Left renal pelvis (tissue), 4 donors: ENCODE measurements around the gene MAN1B1. TPM values are rescaled to one million over a fixed set of nuclear protein-coding genes. Genes with fewer than 3 reads are reported as not detected.
"Not testable (repeated sequence)": the region's sequence is repeated elsewhere in the genome, so short reads cannot be mapped to it uniquely, and the experiment has no call there.

Source experiments
- DNase-seq, 4 donors: peaks; one replicate each; pipeline ENCODE4 v3.0.0-alpha.2; 2013; ENCODE audit warnings: low read depth in 4 of 4, low spot score in 3 of 4
- polyA plus RNA-seq, 4 donors: library from polyadenylated mRNA; unstranded; fragments of 120-200 nt; gene quantifications; one replicate each; pipeline ENCODE4 v1.2.1, GENCODE V29; 2013; ENCODE audit not compliant: insufficient read length in 4 of 4

Gene MAN1B1
- polyA plus RNA-seq, 4 donors = 48.7 to 73.8 (median 52.6) TPM

- DNase-seq = no peak
These were observed 34.5 kb upstream of the MAN1B1 start for GRCh38 chr9:137052293-137052692.

- no peak for DNase-seq
These were observed 33.5 kb upstream of the MAN1B1 start for GRCh38 chr9:137052998-137053943.

- no peak for DNase-seq
These were observed 32.5 kb upstream of the MAN1B1 start, which contains the start of gene ENTPD2 for GRCh38 chr9:137053944-137054931. TSS of gene ENTPD2 (minus strand) at chr9:137054061. CDS start at chr9:137053997, 64 bp downstream.

- no peak for DNase-seq
These were observed 31.8 kb upstream of the MAN1B1 start for GRCh38 chr9:137054932-137055384.

GRCh38 chr9:137055385-137056364 is 31.1 kb upstream of the MAN1B1 start:
- no peak for DNase-seq

GRCh38 chr9:137056739-137057415 is 29.9 kb upstream of the MAN1B1 start:
- DNase-seq = no peak

- DNase-seq = no peak
These were observed 29.2 kb upstream of the MAN1B1 start for GRCh38 chr9:137057545-137057944.

- DNase-seq = no peak
These were observed 28.1 kb upstream of the MAN1B1 start for GRCh38 chr9:137058521-137059234.

- no peak for DNase-seq
These were observed 24.4 kb upstream of the MAN1B1 start for GRCh38 chr9:137062384-137062783.

- not testable (repeated sequence) for DNase-seq
These were observed 24.0 kb upstream of the MAN1B1 start for GRCh38 chr9:137062798-137063197.

- no peak for DNase-seq
These were observed 23.3 kb upstream of the MAN1B1 start for GRCh38 chr9:137063311-137064026.

- no peak for DNase-seq
These were observed 22.5 kb upstream of the MAN1B1 start for GRCh38 chr9:137064027-137064879.

- no peak for DNase-seq
These were observed 22.0 kb upstream of the MAN1B1 start for GRCh38 chr9:137064880-137065164.

GRCh38 chr9:137065336-137065967 is 21.3 kb upstream of the MAN1B1 start:
- no peak for DNase-seq

GRCh38 chr9:137066096-137066861 is 20.5 kb upstream of the MAN1B1 start:
- DNase-seq = no peak
